GM19463 (cell line): ENCODE results near the gene POLD3.

Experiments
- ATAC-seq: cut with Tn5 transposase; IDR thresholded peaks from one replicate; pipeline ENCODE4 v1.9.1; 2021; ENCODE audit warnings: mild to moderate bottlenecking, moderate library complexity; ENCODE audit not compliant: unreplicated experiment

The POLD3 gene

GRCh38 chr11:74686792-74687191, 94.4 kb downstream of the POLD3 start:
- no peak for ATAC-seq

- no peak for ATAC-seq
Measured at GRCh38 chr11:74687237-74688023, 95.0 kb downstream of the POLD3 start.

GRCh38 chr11:74689666-74690065, 97.3 kb downstream of the POLD3 start:
- ATAC-seq = no peak

GRCh38 chr11:74691755-74692154, 99.4 kb downstream of the POLD3 start:
- ATAC-seq = no peak
